SU-DHL-6 (cell line): Measurements from ENCODE around the gene SIRT5.

Source experiments
- CTCF ChIP-seq: fragments of 200-600 bp; sonication (generic); IDR thresholded peaks from one replicate; pipeline ENCODE4 v1.5.1; 2017; ENCODE audit warnings: antibody characterized with exemption, mild to moderate bottlenecking, low read length, moderate library complexity; ENCODE audit not compliant: insufficient read depth, poor library complexity, severe bottlenecking
- EZH2phosphoT487 ChIP-seq: fragments of 200-600 bp; sonication (generic), shearing (Covaris generic); conservative IDR thresholded peaks from 2 replicates; pipeline ENCODE4 v1.6.1; 2018; ENCODE audit warnings: mild to moderate bottlenecking, antibody characterized with exemption, low read length, moderate library complexity, mixed read lengths

DNA sequence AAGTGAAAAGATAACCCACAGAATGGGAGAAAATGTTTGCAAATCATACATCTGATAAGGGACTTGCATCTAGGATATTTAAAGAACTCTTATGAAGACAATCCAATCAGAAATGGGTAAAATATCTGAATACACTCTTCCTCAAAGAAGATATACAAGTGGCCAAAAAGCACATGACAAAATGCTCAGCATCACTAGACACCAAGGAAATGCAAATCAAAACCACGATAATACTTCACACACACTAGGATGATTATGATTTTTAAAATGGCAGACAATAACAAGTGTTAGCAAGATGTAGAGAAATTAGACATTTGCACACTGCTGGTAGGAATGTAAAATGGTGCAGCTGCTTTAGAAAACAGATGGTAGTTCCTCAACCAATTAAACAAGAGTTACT, 34.8 kb upstream of the SIRT5 start:
- TF ChIP-seq CTCF (no peak), EZH2phosphoT487 (no peak)
